GM23338 (cell line): ENCODE results near the gene GRIN1. TPM values are rescaled to one million over a fixed set of nuclear protein-coding genes. Genes with fewer than 3 reads are reported as not detected.
A peak's percentile ranks its signal among the peaks of the same experiment; 100 is the strongest.

Experiments used
- ATAC-seq: fragments of 200-7000 bp; cut with Tn5 transposase; 3 replicates; pipeline ENCODE4 v1.9.1; 2020
- DNase-seq: peaks from one replicate; pipeline ENCODE4 v3.0.0-alpha.2; 2015; ENCODE audit warnings: low spot score
- H2AFZ ChIP-seq: fragments of 200-600 bp; sonication (generic); 2 replicates; pipeline ENCODE4 v1.8.0; 2016; ENCODE audit warnings: antibody characterized with exemption, mild to moderate bottlenecking, moderate library complexity
- H3F3A ChIP-seq: fragments of 200-600 bp; sonication (generic); replicated peaks from 2 replicates; pipeline ENCODE4 v1.8.0; 2017; ENCODE audit warnings: antibody characterized with exemption, mixed run types, low read depth
- H3K27ac ChIP-seq: fragments of 200-600 bp; sonication (generic); 2 replicates; pipeline ENCODE4 v1.6.1; 2016; ENCODE audit warnings: low read depth
- H3K27me3 ChIP-seq: fragments of 200-600 bp; sonication (generic); 2 replicates; pipeline ENCODE4 v1.8.0; 2016; ENCODE audit warnings: mild to moderate bottlenecking, mixed run types, moderate library complexity; ENCODE audit not compliant: insufficient read depth
- H3K36me3 ChIP-seq: fragments of 200-600 bp; sonication (generic); 2 replicates; pipeline ENCODE4 v1.8.0; 2016; ENCODE audit warnings: mild to moderate bottlenecking; ENCODE audit not compliant: insufficient read depth
- H3K4me1 ChIP-seq: fragments of 200-600 bp; sonication (generic); 2 replicates; pipeline ENCODE4 v1.8.0; 2016; ENCODE audit warnings: mild to moderate bottlenecking, moderate library complexity; ENCODE audit not compliant: insufficient read depth
- H3K4me2 ChIP-seq: fragments of 200-600 bp; sonication (generic); 2 replicates; pipeline ENCODE4 v1.7.1; 2017; ENCODE audit warnings: mixed run types
- H3K4me3 ChIP-seq: fragments of 200-600 bp; sonication (generic); 2 replicates; pipeline ENCODE4 v1.6.1; 2016; ENCODE audit warnings: mixed run types
- H3K79me2 ChIP-seq: fragments of 200-600 bp; sonication (generic); replicated peaks from 2 replicates; pipeline ENCODE4 v1.8.0; 2017; ENCODE audit warnings: mild to moderate bottlenecking; ENCODE audit not compliant: insufficient read depth
- H3K9me2 ChIP-seq: fragments of 200-600 bp; sonication (generic); 2 replicates; pipeline ENCODE4 v1.8.0; 2017; ENCODE audit not compliant: insufficient read depth
- H4K20me1 ChIP-seq: fragments of 200-600 bp; sonication (generic); replicated peaks from 2 replicates; pipeline ENCODE4 v1.8.0; 2017; ENCODE audit warnings: mild to moderate bottlenecking; ENCODE audit not compliant: insufficient read depth
- H3K27ac Mint-ChIP-seq: 2 replicates; pipeline ENCODE4 v1.8.0; 2020; ENCODE audit warnings: inconsistent platforms, mild to moderate bottlenecking, moderate library complexity, mixed read lengths
- H3K27me3 Mint-ChIP-seq: 3 replicates; pipeline ENCODE4 v1.8.0; 2022; ENCODE audit warnings: low read depth, mild to moderate bottlenecking, moderate library complexity, mixed read lengths, inconsistent platforms; ENCODE audit not compliant: insufficient read depth, poor library complexity
- H3K36me3 Mint-ChIP-seq: 3 replicates; pipeline ENCODE4 v1.8.0; 2021; ENCODE audit warnings: low read depth, mild to moderate bottlenecking, inconsistent platforms, moderate library complexity, mixed read lengths
- H3K4me1 Mint-ChIP-seq: 3 replicates; pipeline ENCODE4 v1.8.0; 2020; ENCODE audit warnings: mild to moderate bottlenecking, inconsistent platforms, mixed read lengths
- H3K4me3 Mint-ChIP-seq: 3 replicates; pipeline ENCODE4 v1.8.0; 2021; ENCODE audit warnings: moderate library complexity, mild to moderate bottlenecking, inconsistent platforms, mixed read lengths
- H3K9me3 Mint-ChIP-seq: 3 replicates; pipeline ENCODE4 v1.8.0; 2020; ENCODE audit warnings: moderate library complexity, mild to moderate bottlenecking, inconsistent platforms, mixed read lengths
- EZH2 ChIP-seq: fragments of 200-600 bp; sonication (generic); IDR thresholded peaks from one replicate; pipeline ENCODE4 v1.8.0; 2017; ENCODE audit warnings: antibody characterized with exemption, mild to moderate bottlenecking, low read depth; ENCODE audit not compliant: unreplicated experiment
- JUNB ChIP-seq: IDR thresholded peaks from one replicate; pipeline ENCODE4 v1.6.1; 2016; ENCODE audit warnings: antibody characterized with exemption; ENCODE audit not compliant: unreplicated experiment
- POLR2AphosphoS5 ChIP-seq: IDR thresholded peaks from 2 replicates; pipeline ENCODE4 v1.6.1; 2016; ENCODE audit warnings: antibody characterized with exemption, low read depth
- STAT1 ChIP-seq: IDR thresholded peaks from one replicate; pipeline ENCODE4 v1.6.1; 2016; ENCODE audit warnings: antibody characterized with exemption; ENCODE audit not compliant: unreplicated experiment
- ZNF331 ChIP-seq: fragments of 250-450 bp; sonication (Bioruptor Pico); IDR thresholded peaks from 2 replicates; pipeline ENCODE4 v1.5.0; 2020; ENCODE audit warnings: low read depth, mild to moderate bottlenecking, moderate library complexity
- polyA plus RNA-seq: library from polyadenylated mRNA; unstranded; fragments of >200 nt; fragmentation: Nextera tagmentation; extraction: Ambion mirVana; gene quantifications from 2 replicates; pipeline ENCODE4 v1.2.1, GENCODE V29; 2016
- total RNA-seq: library from RNA; depleted of rRNA; stranded (reverse); fragments of >200 nt; shearing (Covaris generic); gene quantifications from 2 replicates; pipeline ENCODE4 v1.2.3, GENCODE V29; 2014
- TF ChIP-seq, protein P1 (sequence below): IDR thresholded peaks from one replicate; pipeline ENCODE4 v1.6.1; 2018; ENCODE audit warnings: antibody characterized with exemption; ENCODE audit not compliant: unreplicated experiment
- TF ChIP-seq, protein P2 (sequence below), 2 experiments: fragments of 200-600 bp in 1 of 2; sonication (generic) in 1 of 2; conservative IDR thresholded peaks; 2 replicates each; pipeline versions ENCODE4 v1.5.1 to v1.6.1; 2016 to 2017; ENCODE audit warnings: antibody characterized with exemption in 2 of 2, low read depth in 2 of 2, mild to moderate bottlenecking in 2 of 2, moderate library complexity in 1 of 2

The GRIN1 gene
- total and polyA plus RNA-seq, 2 experiments from 2014 or later = 2.7 to 5.5 TPM

DNA sequence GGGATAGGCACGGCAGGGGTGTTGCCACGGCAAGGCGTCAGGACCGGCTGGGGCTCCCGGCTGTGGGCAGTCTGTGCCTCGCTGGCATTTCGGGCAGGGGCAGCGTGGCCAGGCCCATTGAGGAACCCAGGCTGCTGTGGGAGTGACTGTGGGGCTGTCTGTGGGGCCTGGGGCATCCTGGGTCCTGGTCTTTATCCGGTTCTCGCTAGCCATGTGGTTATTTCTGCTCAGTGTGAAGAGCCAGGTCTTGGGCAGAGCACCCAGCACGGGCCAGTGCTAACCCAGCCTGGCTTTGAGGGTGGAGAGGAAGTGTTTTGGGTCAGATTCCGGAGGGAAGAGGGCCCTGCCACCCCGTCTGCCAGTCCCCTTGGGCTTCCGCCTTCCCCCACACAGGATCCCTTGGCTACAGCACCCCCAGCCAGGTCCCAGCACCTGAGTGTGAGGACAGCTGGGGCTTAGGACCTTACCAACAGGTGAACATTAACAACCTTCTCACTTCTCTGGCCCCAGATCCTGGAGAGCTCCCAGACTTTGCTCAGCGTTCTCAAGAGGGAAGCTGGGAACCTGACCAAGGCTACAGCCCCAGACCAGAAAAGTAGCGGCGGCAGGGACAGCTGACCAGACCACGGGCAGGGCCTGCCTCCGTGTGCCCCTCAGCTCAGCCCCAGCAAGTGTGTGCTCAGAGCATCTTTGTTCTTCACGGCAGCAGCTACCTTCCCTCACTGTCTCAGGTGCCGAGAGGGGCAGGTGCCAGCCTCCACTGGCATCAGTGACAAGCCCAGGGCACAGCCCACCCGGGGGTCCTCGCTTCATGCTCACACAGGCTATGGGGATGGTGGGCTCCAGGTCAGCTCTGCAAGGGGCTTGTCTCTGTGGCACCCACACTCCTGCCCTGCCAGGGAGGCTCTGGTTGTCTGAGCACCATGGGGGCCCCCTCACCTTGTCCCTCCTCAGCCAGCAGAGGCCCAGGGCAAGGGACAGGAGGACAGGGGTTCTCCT, 50.6 kb downstream of the GRIN1 start (continued):
- TF ChIP-seq, protein P1, sequence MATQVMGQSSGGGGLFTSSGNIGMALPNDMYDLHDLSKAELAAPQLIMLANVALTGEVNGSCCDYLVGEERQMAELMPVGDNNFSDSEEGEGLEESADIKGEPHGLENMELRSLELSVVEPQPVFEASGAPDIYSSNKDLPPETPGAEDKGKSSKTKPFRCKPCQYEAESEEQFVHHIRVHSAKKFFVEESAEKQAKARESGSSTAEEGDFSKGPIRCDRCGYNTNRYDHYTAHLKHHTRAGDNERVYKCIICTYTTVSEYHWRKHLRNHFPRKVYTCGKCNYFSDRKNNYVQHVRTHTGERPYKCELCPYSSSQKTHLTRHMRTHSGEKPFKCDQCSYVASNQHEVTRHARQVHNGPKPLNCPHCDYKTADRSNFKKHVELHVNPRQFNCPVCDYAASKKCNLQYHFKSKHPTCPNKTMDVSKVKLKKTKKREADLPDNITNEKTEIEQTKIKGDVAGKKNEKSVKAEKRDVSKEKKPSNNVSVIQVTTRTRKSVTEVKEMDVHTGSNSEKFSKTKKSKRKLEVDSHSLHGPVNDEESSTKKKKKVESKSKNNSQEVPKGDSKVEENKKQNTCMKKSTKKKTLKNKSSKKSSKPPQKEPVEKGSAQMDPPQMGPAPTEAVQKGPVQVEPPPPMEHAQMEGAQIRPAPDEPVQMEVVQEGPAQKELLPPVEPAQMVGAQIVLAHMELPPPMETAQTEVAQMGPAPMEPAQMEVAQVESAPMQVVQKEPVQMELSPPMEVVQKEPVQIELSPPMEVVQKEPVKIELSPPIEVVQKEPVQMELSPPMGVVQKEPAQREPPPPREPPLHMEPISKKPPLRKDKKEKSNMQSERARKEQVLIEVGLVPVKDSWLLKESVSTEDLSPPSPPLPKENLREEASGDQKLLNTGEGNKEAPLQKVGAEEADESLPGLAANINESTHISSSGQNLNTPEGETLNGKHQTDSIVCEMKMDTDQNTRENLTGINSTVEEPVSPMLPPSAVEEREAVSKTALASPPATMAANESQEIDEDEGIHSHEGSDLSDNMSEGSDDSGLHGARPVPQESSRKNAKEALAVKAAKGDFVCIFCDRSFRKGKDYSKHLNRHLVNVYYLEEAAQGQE = no peak
- TF ChIP-seq, protein P2, sequence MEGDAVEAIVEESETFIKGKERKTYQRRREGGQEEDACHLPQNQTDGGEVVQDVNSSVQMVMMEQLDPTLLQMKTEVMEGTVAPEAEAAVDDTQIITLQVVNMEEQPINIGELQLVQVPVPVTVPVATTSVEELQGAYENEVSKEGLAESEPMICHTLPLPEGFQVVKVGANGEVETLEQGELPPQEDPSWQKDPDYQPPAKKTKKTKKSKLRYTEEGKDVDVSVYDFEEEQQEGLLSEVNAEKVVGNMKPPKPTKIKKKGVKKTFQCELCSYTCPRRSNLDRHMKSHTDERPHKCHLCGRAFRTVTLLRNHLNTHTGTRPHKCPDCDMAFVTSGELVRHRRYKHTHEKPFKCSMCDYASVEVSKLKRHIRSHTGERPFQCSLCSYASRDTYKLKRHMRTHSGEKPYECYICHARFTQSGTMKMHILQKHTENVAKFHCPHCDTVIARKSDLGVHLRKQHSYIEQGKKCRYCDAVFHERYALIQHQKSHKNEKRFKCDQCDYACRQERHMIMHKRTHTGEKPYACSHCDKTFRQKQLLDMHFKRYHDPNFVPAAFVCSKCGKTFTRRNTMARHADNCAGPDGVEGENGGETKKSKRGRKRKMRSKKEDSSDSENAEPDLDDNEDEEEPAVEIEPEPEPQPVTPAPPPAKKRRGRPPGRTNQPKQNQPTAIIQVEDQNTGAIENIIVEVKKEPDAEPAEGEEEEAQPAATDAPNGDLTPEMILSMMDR (conservative IDR thresholded peaks at IDR 0.05; ENCODE audit: low read depth in 2 of 2) = no peak
- TF ChIP-seq ZNF331 (CRISPR knock-in tag) = no peak
- TF ChIP-seq JUNB = no peak
- TF ChIP-seq EZH2 = no peak
- no peak for TF ChIP-seq STAT1
- no peak for TF ChIP-seq POLR2AphosphoS5

DNA sequence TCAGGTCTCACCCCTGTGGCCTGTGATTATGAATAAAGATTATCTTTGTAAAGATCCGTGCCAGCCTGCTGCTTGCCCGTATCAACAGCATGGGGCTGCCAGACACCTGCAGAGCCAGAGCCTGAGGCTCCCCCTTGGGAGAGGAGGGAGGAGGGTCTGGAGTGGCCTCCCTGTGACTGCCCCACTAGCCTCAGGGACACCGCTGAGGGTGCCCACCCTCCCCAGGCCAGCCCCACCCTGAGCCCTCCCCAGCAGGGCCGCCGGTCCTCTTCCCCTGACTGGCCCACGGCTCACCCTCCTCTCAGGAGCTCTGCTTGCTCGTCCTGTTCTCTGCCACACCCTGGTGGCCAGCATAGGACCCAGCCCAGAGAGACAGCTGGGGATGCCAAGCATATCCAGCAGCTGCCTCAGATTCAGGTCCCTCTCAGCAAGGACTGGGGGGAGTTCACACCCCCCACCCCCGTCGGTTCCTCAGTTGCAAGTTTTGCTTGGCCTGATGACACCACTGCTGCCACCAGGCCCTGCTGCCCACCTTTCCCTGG, 51.4 kb downstream of the GRIN1 start:
- Histone ChIP-seq H3K9me2 (no peaks in the 10 kb centered on the region), H3K4me1 (peaks cover 13% of the 10 kb centered on the region), H3K27me3 (no peaks in the 10 kb centered on the region), H3F3A (0 out of 2 replicates have a peak, but pooled peaks cover 4% of the 10 kb centered on the region), H3K27ac (no peak overlapping the region), H3K4me3 (no peak overlapping the region), H3K79me2 (peaks cover 33% of the 10 kb centered on the region), H2AFZ (no peak overlapping the region), H4K20me1 (peaks cover 5% of the 10 kb centered on the region; the same call in 1 of the 2 replicates), H3K36me3 (no peaks in the 10 kb centered on the region), H3K4me2 (no peak overlapping the region)
- DNase-seq (no peak), ATAC-seq (no peak)
- no peaks in the 10 kb centered on the region; the same call in 2 of the 3 replicates for H3K9me3 Mint-ChIP-seq
- peak overlapping the region; percentile 53 for H3K4me3 Mint-ChIP-seq
- H3K27me3 Mint-ChIP-seq = peaks cover 12% of the 10 kb centered on the region
- H3K36me3 Mint-ChIP-seq = peaks cover 5% of the 10 kb centered on the region
- TF ChIP-seq, protein P2 (conservative IDR thresholded peaks at IDR 0.05; ENCODE audit: low read depth in 2 of 2) = peak in 1 of 2 experiments; percentile 21; a peak in 1 of 4 replicates
- TF ChIP-seq JUNB = no peak
- H3K4me1 Mint-ChIP-seq = peaks cover 15% of the 10 kb centered on the region
- H3K27ac Mint-ChIP-seq = no peak overlapping the region
